Measurements from ENCODE around the gene OPA1.

The OPA1 gene, protein sequence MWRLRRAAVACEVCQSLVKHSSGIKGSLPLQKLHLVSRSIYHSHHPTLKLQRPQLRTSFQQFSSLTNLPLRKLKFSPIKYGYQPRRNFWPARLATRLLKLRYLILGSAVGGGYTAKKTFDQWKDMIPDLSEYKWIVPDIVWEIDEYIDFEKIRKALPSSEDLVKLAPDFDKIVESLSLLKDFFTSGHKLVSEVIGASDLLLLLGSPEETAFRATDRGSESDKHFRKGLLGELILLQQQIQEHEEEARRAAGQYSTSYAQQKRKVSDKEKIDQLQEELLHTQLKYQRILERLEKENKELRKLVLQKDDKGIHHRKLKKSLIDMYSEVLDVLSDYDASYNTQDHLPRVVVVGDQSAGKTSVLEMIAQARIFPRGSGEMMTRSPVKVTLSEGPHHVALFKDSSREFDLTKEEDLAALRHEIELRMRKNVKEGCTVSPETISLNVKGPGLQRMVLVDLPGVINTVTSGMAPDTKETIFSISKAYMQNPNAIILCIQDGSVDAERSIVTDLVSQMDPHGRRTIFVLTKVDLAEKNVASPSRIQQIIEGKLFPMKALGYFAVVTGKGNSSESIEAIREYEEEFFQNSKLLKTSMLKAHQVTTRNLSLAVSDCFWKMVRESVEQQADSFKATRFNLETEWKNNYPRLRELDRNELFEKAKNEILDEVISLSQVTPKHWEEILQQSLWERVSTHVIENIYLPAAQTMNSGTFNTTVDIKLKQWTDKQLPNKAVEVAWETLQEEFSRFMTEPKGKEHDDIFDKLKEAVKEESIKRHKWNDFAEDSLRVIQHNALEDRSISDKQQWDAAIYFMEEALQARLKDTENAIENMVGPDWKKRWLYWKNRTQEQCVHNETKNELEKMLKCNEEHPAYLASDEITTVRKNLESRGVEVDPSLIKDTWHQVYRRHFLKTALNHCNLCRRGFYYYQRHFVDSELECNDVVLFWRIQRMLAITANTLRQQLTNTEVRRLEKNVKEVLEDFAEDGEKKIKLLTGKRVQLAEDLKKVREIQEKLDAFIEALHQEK

DNA sequence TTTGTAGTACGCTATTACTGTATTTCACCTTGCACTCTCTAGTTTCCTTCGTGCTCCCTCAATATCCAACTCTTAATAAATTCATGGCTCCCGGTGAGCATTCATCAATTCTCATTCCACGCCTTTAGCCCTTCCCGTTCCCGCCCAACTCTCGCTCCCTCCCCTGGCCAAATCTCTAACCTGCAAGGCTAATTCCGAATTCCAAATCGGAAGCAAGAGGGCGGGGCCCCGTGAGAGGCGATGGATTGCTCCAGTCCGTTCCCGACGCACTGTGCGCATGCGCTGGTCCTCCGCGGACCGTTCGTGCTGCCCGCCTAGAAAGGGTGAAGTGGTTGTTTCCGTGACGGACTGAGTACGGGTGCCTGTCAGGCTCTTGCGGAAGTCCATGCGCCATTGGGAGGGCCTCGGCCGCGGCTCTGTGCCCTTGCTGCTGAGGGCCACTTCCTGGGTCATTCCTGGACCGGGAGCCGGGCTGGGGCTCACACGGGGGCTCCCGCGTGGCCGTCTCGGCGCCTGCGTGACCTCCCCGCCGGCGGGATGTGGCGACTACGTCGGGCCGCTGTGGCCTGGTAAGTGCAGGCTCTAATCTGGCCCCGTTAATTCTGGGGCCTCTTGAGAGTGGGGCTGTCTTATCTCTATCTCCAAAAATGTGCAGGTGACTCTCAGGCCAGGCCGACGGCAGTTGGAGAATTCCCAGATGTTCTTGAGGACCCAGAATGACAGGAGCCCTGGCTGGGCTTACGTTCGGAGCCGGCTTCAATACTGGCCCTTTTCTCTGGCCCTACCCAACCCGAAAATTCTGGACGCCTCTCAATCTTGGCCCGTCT, at the start of gene OPA1:
OPA1 (plus strand) TSS at position 368 of the 827 bp plus-strand sequence; CDS start at position 538, 170 bp downstream.
- peak; percentile 88 for DNase-seq

DNA sequence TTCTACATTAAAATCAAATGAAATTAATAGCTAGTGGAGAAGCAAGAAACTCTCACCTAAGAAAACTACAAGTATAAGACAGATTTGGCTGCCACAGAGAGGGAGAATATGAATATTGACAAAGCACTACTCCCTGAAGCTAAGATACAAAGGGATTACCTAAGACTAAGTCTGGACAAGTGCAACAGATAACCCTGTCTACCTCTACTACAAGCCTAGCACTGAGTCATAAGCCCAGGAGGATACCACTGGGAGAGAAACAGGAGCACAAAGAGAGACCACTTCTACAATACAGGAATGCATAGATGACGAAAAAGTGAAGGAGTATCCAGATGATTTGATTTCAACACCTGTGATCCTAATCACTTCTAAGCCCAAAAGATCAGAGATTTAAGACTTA, 48.7 kb upstream of the OPA1 start:
- DNase-seq = no peak

DNA sequence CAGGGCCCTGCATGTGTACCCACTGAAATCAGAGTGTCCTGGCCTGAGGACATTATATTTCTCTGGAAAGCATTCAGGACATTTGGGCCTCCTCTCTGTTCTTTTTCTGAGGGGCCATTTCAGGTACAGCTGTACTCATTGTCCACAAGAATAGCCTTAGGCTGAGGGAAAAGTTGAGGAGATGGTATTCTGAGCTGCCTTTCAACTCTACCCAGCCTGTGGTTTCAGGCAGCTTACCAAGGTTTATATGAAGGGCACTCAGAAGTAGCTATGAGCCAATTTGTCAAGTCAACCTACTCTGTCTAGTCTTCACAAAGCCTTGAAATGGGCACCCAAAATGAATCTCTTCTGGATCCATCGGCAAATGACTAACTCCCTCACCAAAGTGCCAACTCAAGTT, 47.7 kb upstream of the OPA1 start:
- DNase-seq = no peak

DNA sequence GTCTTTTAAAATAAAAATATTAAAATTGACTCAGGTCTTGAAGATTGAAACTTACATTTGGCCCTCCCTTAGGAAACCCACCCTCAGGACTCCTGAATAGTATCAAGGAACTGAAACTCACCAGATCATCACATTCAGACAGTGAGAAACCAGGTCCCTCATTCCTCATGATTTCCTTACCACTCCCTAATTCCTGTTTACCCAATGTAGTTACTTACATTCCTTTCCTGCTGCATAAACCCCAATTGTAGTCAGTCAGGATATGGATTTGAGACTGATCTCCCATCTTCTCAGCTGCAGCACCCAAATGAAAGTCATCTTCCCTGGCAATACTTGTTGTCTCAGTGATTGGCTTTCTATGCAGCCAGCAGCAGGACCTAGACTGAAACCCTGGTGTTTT, 46.9 kb upstream of the OPA1 start:
- DNase-seq = no peak

DNA sequence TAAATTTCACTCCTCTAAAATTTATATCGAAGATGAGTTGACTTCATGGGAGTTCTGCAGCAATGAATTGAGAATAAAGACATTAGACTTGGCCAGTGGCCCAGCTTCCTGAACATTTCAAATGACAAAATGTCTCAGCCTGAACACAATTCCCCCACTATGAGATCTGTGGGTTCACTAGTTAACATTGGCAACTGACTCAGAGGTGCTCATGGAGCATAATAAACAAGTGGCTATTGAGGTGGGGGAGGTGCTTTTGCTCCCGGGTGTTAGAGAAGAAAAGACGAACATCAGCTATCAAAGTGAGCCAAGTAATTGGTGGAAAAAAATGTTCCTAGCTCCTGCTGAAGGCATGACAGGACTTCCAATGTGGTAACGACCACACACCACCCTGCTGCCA, 44.6 kb upstream of the OPA1 start:
- no peak for DNase-seq

DNA sequence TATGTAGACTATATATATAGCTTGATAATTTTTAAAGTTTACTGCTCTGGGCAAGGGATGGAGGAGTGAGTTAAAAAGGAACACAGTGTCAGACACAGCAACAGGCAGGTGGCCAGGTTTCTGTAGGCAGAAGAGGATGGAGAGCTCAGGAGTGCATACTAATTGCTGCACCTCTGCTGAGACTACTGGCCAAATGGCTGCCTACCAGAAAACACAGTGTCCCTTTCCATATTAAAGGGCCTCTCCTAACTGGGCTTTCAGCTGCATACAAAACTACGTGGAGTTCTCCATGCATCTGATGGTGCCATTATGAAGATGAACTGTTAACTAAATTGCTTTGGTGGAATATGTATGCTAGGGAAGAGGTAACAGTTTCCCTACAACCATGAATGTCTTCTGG, 40.1 kb upstream of the OPA1 start:
- no peak for DNase-seq

DNA sequence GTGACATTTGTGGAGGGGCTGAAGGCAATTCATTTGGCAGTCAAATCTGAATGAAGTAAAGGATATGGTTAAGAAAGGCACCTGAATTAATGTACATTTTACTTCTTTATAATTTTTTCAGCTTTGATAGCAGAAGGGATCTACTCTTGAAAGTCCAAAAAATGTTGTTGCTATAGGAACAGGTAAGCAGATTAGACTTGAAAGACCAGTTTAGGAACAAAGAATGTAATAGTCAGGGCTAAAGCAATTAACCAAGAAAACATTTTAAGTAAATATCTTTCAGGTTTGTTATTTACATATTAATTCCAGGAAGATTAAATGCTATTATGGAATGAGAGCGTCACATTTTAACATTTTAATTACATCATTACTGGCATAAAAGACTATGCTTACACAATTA, 39.4 kb upstream of the OPA1 start:
- no peak for DNase-seq

DNA sequence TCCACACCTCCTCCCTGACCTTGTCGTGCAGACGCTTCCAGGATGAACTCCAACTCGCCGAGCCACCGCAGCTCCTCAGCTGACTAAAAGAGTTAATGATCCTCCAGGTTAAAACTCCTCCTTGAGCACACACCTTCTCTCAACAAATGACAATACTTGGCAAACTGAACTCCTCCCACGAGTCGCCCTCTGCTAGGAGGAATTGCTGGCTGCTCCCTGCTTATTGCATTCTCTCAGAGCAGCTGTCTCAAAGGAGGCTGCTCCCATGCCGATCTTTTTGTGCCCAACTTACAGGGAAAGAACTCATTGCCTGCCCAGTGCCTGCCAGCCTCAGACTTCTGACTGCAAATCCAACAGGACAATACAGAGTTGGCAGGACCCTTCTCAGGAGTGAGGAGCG, 38.2 kb upstream of the OPA1 start, which contains the start of gene ATP13A4:
ATP13A4 (minus strand) TSS at position 85 of the 400 bp plus-strand sequence. CDS start 96 bp downstream, outside the sequence.
- DNase-seq = no peak

DNA sequence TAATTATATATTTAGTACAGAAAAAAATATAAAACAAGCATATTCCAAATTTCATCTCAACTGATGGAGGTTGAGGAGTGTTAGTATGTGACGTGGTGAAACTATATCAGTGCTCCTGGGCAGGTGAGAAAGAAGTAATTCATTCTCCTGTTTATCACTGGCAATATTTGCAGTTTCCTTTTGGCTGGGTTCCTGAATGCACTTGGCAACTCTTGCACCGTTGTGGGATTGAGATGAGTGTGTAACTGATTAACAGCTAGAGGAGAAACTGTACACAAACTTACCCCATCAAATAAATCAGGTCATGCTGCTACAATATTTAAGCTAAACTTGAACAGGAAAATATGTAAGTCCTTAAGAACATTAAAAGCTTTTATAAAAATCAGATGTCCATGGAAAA, 36.2 kb upstream of the OPA1 start:
- no peak for DNase-seq

DNA sequence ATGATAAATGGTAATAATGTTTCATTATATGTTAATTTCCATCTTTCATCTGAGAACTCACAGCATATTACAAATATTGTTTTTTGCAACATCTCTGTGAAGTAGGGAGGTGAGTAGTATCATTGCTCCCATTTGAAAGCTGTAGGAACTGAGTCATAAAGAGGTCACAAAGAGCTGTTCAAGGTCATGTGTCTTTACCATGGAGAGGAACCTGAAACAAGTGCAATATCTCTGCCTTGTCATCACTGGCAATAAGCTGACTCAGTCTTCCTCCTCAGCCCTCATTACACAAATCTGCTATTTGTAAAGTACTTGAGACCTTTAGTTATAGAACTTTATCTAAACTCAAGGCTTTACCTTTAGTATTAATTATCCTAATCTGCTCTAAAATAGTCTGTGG, 33.9 kb upstream of the OPA1 start:
- DNase-seq = no peak

DNA sequence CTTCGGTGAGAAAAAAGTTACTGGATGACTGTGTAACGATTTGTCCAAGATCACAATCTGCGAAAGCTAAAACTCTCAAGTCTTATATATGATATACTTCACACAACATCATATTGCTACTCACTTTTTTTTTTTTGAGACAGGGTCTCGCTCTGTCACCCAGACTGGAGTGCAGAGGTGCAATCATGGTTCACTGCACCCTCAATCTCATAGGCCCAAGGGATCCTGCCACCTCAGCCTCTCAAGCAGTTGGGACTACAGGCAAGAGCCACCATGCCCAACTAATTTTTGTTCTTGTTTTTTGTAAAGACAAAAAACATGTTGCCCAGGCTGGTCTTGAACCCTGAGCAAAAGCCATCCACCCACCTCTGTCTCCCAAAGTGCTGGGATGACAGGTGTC, 32.9 kb upstream of the OPA1 start:
- no peak for DNase-seq

DNA sequence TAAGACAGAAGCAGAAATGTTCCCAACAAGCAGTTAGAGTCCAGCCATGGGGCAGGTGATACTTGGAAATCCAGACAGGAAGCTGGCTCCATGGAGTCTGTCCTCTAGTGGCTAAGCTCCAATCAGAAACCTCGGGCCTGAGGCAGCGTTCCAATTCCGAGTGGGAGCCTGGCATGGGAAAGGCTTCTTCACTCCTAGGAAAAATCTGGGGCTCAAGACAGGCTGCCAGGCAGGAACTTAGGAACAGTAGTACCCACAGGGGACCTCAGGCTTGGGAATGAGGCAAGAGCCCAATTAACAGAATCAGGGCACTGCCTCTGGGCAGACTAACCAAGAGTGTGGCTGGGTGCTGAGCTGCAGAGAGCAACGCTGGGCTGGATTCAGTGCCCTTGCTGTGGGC, 32.1 kb upstream of the OPA1 start:
- no peak for DNase-seq

DNA sequence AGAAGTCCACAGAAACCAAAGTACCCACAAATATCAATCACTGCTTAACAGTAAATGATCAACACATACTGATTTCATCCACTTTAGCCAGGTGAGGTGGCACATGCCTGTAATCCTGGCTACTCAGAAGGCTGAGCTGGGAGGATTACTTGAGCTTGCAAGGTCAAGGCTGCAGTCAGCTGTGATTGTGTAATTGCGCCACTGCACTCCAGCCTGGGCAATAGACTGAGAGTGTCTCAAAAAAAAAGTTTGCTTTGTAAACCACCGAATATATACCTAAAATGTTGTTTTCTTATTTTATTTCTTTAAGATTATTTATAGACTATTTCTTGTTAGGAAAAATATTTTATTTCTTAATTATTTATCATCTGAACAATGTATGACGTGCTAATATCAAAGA, 29.6 kb upstream of the OPA1 start:
- no peak for DNase-seq

DNA sequence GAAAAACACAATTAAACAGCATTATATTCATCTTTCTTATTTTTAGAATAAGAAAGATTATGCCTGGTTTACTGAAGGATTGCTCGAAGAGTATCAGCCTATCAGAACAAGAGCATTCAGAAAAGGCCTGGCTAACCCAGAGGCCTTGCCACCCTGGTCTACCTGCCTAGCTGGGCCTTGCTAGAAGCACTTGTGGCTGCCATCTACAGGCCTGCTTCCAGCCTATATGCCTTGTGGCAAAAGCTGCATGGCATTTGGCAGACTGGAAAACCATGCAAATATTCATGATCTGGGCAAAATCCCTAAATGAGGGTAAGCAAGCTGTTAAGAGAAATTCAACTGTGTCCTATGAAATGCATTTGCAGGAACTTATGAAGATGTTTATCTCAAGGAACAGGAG, 29.0 kb upstream of the OPA1 start:
- DNase-seq = no peak

DNA sequence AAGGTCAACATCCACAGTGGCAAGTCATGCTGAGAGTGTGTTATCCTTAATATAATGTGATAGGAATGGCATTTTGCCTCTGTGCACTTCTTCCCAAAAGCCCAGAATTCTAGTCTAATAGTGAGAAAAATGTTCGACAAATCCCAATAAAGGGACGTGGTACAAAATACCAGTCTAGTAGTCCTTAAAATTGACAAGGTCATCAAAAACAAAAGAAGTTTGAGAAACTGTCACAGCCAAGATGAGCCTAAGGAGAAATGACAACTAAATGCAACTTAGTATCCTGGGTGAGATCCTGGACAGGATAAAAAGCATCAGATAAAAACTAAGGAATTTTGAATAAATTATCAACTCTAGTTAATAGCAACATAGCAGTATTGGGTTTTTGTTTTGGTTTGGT, 23.9 kb upstream of the OPA1 start:
- no peak for DNase-seq

DNA sequence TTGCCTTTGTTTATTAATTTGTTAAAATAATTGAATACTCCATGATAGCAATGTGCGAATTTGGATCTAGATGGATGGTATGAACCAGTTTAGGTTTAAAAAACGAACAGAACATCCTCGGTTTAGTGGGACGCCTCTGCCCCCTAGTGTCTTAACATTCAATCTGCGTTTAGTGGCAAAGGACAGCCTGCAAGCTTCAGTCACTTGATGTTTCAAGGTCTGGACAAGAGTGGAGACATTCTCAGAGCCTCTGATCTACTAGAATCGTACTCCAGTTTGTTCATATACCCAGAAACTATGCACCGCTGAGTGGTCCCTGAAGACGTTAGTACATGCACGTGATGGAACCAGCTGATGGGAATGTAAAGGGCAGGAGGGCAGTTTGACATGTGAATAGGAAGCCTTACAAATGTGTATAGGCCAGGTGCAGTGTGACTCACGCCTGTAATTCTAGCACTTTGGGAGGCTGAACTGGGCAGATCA, 20.5 kb upstream of the OPA1 start:
- peak; percentile 25 for DNase-seq

DNA sequence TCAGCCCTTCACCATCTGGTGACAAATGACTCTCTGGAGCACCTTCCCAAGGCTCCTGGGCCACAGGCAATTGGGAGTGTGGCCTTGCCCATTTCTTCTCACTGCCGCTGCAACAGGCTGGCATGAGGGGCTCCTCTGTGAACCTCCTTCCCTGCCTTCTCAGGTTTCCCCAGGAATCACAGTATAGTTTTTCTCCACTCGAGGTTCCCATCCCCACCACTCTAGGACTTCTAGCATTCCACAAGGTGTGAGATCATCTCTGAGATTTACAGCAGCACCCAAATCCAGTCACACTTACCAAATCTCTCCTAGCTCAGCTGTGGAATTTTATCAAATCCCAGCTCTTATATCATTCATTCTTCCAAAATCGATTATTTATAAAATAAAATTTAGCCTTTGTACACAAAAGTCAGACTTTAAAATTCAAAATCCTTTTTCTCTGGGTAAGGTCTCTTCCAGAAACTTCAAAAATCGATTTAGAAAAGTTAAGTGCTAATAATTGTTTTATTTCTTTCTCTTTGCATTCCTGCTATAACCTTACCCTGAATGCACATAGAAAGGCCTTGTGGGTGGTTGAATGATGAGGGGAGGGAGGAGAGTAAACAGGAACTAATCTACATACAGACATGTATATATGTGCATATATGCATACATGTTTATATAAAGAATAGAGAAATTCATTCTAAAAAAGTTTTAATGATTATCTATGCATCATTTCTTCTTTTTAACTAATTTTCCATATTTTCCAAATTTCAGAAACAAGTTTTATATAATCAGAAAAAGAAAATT, 19.4 kb upstream of the OPA1 start:
- no peak for DNase-seq

DNA sequence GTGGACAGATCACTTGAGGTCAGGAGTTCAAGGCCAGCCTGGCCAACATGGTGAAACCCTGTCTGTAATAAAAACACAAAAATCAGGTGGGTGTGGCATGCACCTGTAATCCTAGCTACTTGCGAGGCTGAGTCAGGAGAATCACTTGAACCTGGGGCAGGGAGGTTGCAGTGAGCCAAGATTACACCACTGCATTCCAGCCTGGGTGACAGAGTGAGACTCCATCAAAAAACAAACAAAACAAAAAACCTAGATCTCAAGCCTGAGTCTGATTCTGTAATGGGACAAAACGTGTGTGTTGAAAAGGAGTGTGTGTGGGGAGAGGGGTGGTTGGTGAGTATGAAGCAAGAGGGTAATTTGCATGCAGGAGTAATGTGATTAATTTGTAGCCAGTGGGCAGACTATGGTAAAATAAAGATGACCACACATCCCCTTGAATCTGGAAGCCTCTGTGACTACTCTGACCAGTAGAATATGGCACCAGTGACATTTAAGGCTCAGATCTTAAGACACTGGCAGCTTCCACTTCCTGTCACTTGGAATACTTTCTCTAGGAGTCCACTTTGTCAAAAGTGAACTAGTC, 18.4 kb upstream of the OPA1 start:
- no peak for DNase-seq

DNA sequence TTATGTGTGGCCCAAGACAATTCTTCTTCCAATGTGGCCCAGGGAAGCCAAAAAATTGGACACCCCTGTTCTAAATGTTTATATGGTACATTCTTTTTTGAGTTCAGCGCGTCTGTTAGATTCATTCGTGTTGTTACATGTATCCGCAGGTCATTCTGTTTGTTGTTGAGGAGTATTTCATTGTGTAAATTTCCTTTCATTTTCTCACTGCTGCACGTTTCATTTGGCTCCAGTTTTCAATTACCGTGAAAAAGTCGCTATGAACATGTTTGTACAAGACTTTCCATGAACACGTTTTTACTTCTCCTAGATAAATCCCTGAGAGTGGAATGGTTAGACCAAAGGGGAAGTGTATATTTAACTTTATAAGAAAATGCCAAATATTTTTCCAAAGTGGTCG, 7.5 kb upstream of the OPA1 start:
- DNase-seq = no peak

DNA sequence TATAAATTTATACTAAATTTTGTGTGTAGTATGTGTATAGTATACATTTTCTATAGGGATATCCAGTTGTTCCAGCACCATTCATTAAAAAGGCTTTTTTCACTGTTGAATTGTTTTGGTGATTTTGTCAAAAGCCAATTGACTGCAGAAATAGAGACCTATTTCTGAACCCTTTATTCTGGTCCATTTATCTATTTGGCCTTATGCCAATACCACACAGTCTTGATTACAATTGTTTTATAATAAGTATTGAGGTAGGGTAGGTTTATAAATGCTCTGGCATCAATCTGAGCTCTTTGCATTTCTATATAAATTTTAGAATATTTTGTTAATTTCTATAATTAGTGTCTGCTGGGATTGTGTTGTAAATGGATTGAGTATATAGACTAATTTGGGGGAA, 6.5 kb upstream of the OPA1 start:
- DNase-seq = no peak

DNA sequence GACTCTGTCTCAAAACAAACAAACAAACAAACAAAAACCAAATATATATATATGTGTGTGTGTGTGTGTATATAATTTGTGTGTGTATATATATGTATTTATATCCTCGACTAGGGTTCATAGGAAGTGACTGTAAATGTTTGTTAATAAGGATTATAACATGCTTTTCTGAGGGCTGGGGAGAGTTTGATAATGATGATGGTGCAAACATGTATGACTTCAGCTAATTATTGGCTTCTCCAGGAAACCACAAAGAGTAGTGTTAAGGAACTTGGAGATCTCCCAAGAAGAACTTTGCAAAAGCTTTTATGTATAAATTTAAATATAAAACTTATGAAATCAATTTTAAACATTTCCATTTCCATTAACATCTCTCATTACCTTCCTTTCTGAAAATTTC, 3.9 kb upstream of the OPA1 start:
- no peak for DNase-seq

DNA sequence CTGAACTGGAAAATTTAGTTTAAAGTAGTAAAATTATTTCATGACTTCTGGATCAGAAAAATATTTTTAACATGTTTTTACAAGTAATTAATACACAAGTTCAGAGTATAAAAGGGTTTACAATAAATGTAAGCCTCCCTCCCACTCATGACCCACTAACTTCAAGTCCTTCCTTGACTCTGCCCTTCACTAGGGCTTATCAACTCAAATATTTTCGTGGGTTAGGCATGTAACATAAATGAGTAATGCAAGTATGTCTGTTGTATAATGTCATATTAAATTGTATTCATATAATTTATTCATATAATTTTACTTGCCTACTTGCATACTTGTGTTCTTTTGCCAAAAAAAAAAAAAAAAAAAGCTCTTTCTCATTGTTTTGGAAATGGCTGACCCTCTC, 3.4 kb upstream of the OPA1 start:
- no peak for DNase-seq
